ENCODE measurements around the gene EPHA8.

The EPHA8 gene

GRCh38 chr1:22547186-22547817, 16.0 kb upstream of the EPHA8 start:
- POLR2A ChIA-PET = no interaction called here
- CTCF ChIA-PET = no interaction called here
- TF ChIP-seq PKNOX1 (IDR thresholded peaks at IDR 0.05) (no peak), L3MBTL2 (conservative IDR thresholded peaks at IDR 0.05) (no peak), FOXM1 (IDR thresholded peaks at IDR 0.05; ENCODE audit: borderline replicate concordance) (no peak), ZNF384 (IDR thresholded peaks at IDR 0.05) (no peak), ELF4 (IDR thresholded peaks at IDR 0.05) (no peak), FOXK2 (IDR thresholded peaks at IDR 0.05) (no peak), LEF1 (IDR thresholded peaks at IDR 0.05; ENCODE audit: borderline replicate concordance) (no peak), SP1 (IDR thresholded peaks at IDR 0.05) (no peak), NFRKB (IDR thresholded peaks at IDR 0.05) (no peak), TARDBP (IDR thresholded peaks at IDR 0.05) (no peak), HDGF (IDR thresholded peaks at IDR 0.05; ENCODE audit: borderline replicate concordance) (no peak), SUZ12 (IDR thresholded peaks at IDR 0.05) (no peak), BHLHE40 (IDR thresholded peaks at IDR 0.05; ENCODE audit: borderline replicate concordance) (no peak), ARNT (IDR thresholded peaks at IDR 0.05) (no peak), CTBP1 (IDR thresholded peaks at IDR 0.05; ENCODE audit: borderline replicate concordance) (no peak)
- no peak for DNase-seq (ENCODE audit: extremely low spot score)

GRCh38 chr1:22547818-22548462, 15.3 kb upstream of the EPHA8 start:
- CTCF ChIA-PET = no interaction called here
- no peak for DNase-seq (ENCODE audit: extremely low spot score)
- no peak for TF ChIP-seq ARNT (IDR thresholded peaks at IDR 0.05)
- TF ChIP-seq FOXM1 (IDR thresholded peaks at IDR 0.05; ENCODE audit: borderline replicate concordance) = no peak
- TF ChIP-seq TARDBP (IDR thresholded peaks at IDR 0.05) = no peak
- no peak for TF ChIP-seq NFRKB (IDR thresholded peaks at IDR 0.05)
- TF ChIP-seq ZNF384 (IDR thresholded peaks at IDR 0.05) = no peak
- no peak for TF ChIP-seq ELF4 (IDR thresholded peaks at IDR 0.05)
- no peak for TF ChIP-seq SUZ12 (IDR thresholded peaks at IDR 0.05)
- POLR2A ChIA-PET = no interaction called here

DNA sequence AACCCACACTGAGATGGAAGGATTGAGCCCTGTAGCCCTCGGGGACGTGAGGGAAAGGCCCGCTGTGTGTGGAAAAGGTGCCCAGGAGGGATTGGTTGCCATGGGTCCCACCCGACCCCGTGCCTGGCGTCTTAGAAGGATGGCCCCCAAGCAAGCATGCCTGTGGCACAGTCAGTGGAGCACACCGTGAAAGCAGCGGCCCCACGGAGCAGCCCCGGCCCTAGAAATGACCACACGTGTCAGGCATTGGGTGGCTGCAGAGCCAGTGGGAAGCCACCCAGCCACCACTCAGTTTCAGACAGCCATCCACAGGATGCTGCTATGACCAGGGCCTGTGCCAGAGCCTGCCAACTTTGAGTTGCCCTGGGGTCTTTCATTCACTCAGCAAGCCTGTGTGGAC, 13.3 kb upstream of the EPHA8 start:
- no peak for DNase-seq (ENCODE audit: extremely low spot score)

GRCh38 chr1:22551591-22551990, 11.7 kb upstream of the EPHA8 start:
- DNase-seq (ENCODE audit: extremely low spot score) = no peak
- ChIA-PET POLR2A (no interaction called here), CTCF (no interaction called here)
- TF ChIP-seq SUZ12 (IDR thresholded peaks at IDR 0.05) = no peak
- no peak for TF ChIP-seq BHLHE40 (IDR thresholded peaks at IDR 0.05; ENCODE audit: borderline replicate concordance)
- no peak for TF ChIP-seq HDGF (IDR thresholded peaks at IDR 0.05; ENCODE audit: borderline replicate concordance)
- no peak for TF ChIP-seq CTBP1 (IDR thresholded peaks at IDR 0.05; ENCODE audit: borderline replicate concordance)
- TF ChIP-seq LEF1 (IDR thresholded peaks at IDR 0.05; ENCODE audit: borderline replicate concordance) = no peak
- no peak for TF ChIP-seq ELF4 (IDR thresholded peaks at IDR 0.05)
- no peak for TF ChIP-seq TARDBP (IDR thresholded peaks at IDR 0.05)
- TF ChIP-seq ARNT (IDR thresholded peaks at IDR 0.05) = no peak
- no peak for TF ChIP-seq SP1 (IDR thresholded peaks at IDR 0.05)

More for the DNA sequence above, 13.3 kb upstream of the EPHA8 start:
- ChIA-PET CTCF (no interaction called here), POLR2A (no interaction called here)
- TF ChIP-seq L3MBTL2 (conservative IDR thresholded peaks at IDR 0.05) (no peak), FOXM1 (IDR thresholded peaks at IDR 0.05; ENCODE audit: borderline replicate concordance) (no peak), SP1 (IDR thresholded peaks at IDR 0.05) (no peak), ELF4 (IDR thresholded peaks at IDR 0.05) (no peak), ARNT (IDR thresholded peaks at IDR 0.05) (no peak), ZNF384 (IDR thresholded peaks at IDR 0.05) (no peak), NFRKB (IDR thresholded peaks at IDR 0.05) (no peak), PKNOX1 (IDR thresholded peaks at IDR 0.05) (no peak), FOXA1 (IDR thresholded peaks at IDR 0.05) (no peak), SUZ12 (IDR thresholded peaks at IDR 0.05) (no peak), TARDBP (IDR thresholded peaks at IDR 0.05) (no peak), LEF1 (IDR thresholded peaks at IDR 0.05; ENCODE audit: borderline replicate concordance) (no peak), BHLHE40 (IDR thresholded peaks at IDR 0.05; ENCODE audit: borderline replicate concordance) (no peak), HDGF (IDR thresholded peaks at IDR 0.05; ENCODE audit: borderline replicate concordance) (no peak), FOXK2 (IDR thresholded peaks at IDR 0.05) (no peak)

DNA sequence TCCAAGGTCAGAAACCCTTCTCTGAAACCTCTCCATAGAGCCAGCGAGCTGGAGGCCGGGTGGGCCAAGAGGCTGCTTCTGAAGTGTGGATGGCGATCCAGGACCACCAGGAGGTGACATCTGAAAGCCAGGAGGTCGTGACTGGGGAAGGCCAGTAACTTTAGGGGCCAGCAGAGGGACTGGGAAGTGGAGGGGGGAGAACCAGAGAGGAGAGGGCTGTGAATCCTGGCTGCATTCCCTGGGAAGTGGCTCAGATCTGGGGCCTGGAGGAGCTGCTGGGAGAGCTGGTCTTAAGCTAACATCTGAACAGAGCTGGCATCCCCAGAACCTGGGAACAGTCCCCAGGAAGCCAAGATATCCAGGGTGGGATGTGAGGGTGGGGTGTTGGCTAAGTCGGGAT, 11.3 kb upstream of the EPHA8 start:
- DNase-seq (ENCODE audit: extremely low spot score) = no peak
- POLR2A ChIA-PET = no interaction called here
- TF ChIP-seq HDGF (IDR thresholded peaks at IDR 0.05; ENCODE audit: borderline replicate concordance) = no peak
- no peak for TF ChIP-seq FOXK2 (IDR thresholded peaks at IDR 0.05)
- TF ChIP-seq ELF4 (IDR thresholded peaks at IDR 0.05) = no peak
- TF ChIP-seq SUZ12 (IDR thresholded peaks at IDR 0.05) = no peak
- no peak for TF ChIP-seq L3MBTL2 (conservative IDR thresholded peaks at IDR 0.05)
- TF ChIP-seq ARNT (IDR thresholded peaks at IDR 0.05) = no peak
- TF ChIP-seq NFRKB (IDR thresholded peaks at IDR 0.05) = no peak
- no peak for TF ChIP-seq ZNF384 (IDR thresholded peaks at IDR 0.05)
- no peak for TF ChIP-seq PKNOX1 (IDR thresholded peaks at IDR 0.05)
- no peak for TF ChIP-seq CTBP1 (IDR thresholded peaks at IDR 0.05; ENCODE audit: borderline replicate concordance)
- no peak for TF ChIP-seq LEF1 (IDR thresholded peaks at IDR 0.05; ENCODE audit: borderline replicate concordance)
- no peak for TF ChIP-seq BHLHE40 (IDR thresholded peaks at IDR 0.05; ENCODE audit: borderline replicate concordance)
- TF ChIP-seq FOXA1 (IDR thresholded peaks at IDR 0.05) = no peak
- TF ChIP-seq SP1 (IDR thresholded peaks at IDR 0.05) = no peak
- TF ChIP-seq FOXM1 (IDR thresholded peaks at IDR 0.05; ENCODE audit: borderline replicate concordance) = no peak
- no peak for TF ChIP-seq TARDBP (IDR thresholded peaks at IDR 0.05)
- CTCF ChIA-PET = no interaction called here
